Measurements from ENCODE around the gene MMEL1. TPM values are rescaled to one million over a fixed set of nuclear protein-coding genes. Genes with fewer than 3 reads are reported as not detected.

The MMEL1 gene
- total RNA-seq, 1 experiment from 2014 or later, result 4.9 TPM

DNA sequence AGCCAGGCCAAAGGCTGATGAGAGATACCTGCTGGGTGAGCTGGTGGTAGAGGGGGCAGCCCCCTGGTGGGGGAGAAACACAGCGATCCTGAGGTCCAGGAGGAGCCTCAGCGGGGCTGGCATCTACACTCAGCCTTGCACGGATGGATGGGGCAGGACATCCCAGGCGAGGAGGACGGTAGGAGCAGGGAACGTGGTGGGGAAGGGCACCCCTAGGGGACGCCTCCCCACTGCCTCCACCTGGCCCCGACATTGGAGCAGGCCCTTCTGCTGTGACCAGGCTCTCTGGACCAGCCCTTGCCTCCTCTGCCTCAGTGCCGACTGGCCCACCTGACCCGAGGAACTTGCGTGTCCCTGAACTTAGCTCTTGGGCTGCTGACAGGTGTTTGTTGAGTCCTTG, 6.4 kb upstream of the MMEL1 start:
- intact Hi-C loops (cut with micrococcal nuclease; ENCODE audit: unreplicated experiment), result no loop called here

DNA sequence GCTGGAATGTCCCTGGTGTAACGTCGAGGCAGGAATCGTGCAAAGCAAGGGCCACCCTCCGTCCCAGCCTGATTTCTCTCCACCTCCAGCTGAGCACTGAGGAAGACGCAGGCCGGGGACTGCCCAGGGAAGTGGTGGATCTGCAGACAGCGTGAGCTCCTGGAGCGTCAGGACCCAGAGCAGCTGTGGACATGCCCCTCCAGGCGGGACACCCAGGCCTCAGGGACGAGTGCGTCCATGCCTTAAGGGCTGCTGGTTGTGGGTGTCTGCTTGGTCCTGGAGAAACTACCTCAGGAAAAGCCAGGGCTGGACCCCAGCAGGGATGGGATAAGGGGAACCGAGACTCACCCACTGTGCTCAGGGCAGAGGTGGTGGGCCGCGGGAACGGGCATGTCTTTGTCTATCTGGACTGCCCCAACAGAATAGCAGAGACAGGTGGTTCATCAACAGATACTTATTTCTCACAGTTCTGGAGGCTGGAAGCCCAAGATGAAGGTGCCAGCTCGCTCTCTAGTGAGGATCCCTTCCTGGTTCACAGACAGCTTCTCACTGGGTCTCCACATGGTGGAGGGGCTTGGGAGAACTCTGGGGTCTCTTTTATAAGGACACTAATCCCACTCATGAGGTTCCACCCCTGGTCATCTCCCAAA, 5.8 kb upstream of the MMEL1 start:
- Histone ChIP-seq H2AFZ (no peak overlapping the region), H3K36me3 (ENCODE audit: low read depth) (no peaks in the 10 kb centered on the region), H3K4me1 (replicated peaks; ENCODE audit: insufficient read depth) (0 out of 2 replicates have a peak, but pooled peaks cover 5% of the 10 kb centered on the region), H3K4me2 (no peak overlapping the region), H4K20me1 (ENCODE audit: insufficient read depth) (no peaks in the 10 kb centered on the region), H3K4me3 (no peak overlapping the region), H3K9me2 (ENCODE audit: insufficient read depth) (no peaks in the 10 kb centered on the region), H3F3A (ENCODE audit: insufficient read depth, low read depth) (no peaks in the 10 kb centered on the region), H3K27me3 (ENCODE audit: insufficient read depth, low read depth) (peaks cover 22% of the 10 kb centered on the region; the same call in 1 of the 2 replicates), H3K27ac (no peak overlapping the region), H3K79me2 (ENCODE audit: low read depth) (no peaks in the 10 kb centered on the region), H3K9me3 (ENCODE audit: insufficient read depth, low read depth) (0 out of 2 replicates have a peak, but pooled peaks cover 5% of the 10 kb centered on the region)
- TF ChIP-seq, protein P1, sequence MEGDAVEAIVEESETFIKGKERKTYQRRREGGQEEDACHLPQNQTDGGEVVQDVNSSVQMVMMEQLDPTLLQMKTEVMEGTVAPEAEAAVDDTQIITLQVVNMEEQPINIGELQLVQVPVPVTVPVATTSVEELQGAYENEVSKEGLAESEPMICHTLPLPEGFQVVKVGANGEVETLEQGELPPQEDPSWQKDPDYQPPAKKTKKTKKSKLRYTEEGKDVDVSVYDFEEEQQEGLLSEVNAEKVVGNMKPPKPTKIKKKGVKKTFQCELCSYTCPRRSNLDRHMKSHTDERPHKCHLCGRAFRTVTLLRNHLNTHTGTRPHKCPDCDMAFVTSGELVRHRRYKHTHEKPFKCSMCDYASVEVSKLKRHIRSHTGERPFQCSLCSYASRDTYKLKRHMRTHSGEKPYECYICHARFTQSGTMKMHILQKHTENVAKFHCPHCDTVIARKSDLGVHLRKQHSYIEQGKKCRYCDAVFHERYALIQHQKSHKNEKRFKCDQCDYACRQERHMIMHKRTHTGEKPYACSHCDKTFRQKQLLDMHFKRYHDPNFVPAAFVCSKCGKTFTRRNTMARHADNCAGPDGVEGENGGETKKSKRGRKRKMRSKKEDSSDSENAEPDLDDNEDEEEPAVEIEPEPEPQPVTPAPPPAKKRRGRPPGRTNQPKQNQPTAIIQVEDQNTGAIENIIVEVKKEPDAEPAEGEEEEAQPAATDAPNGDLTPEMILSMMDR (conservative IDR thresholded peaks at IDR 0.05), result no peak
- no peak for TF ChIP-seq EZH2 (IDR thresholded peaks at IDR 0.05; ENCODE audit: low read depth)
- CTCF ChIA-PET, result no interaction called here
- DNase-seq, result no peak
- no TSS peak for BruUV-seq (replicated peaks)
- POLR2A ChIA-PET (ENCODE audit: unreplicated experiment), result no interaction called here
- intact Hi-C loops (cut with micrococcal nuclease; ENCODE audit: unreplicated experiment), result no loop called here

More for the DNA sequence above, 6.4 kb upstream of the MMEL1 start:
- no peak overlapping the region for H3K27ac ChIP-seq
- H4K20me1 ChIP-seq (ENCODE audit: insufficient read depth), result no peaks in the 10 kb centered on the region
- 0 out of 2 replicates have a peak, but pooled peaks cover 5% of the 10 kb centered on the region for H3K9me3 ChIP-seq (ENCODE audit: insufficient read depth, low read depth)
- H3F3A ChIP-seq (ENCODE audit: insufficient read depth, low read depth), result no peaks in the 10 kb centered on the region
- no peaks in the 10 kb centered on the region for H3K79me2 ChIP-seq (ENCODE audit: low read depth)
- TF ChIP-seq EZH2 (IDR thresholded peaks at IDR 0.05; ENCODE audit: low read depth), result no peak
- TF ChIP-seq, protein P1 (conservative IDR thresholded peaks at IDR 0.05), result no peak
- ChIA-PET CTCF (no interaction called here), POLR2A (ENCODE audit: unreplicated experiment) (no interaction called here)
- H3K9me2 ChIP-seq (ENCODE audit: insufficient read depth), result no peaks in the 10 kb centered on the region
- H3K4me2 ChIP-seq, result no peak overlapping the region
- no peak for DNase-seq
- no peak overlapping the region for H2AFZ ChIP-seq
- no peak overlapping the region for H3K4me3 ChIP-seq
- H3K27me3 ChIP-seq (ENCODE audit: insufficient read depth, low read depth), result peaks cover 18% of the 10 kb centered on the region; the same call in 1 of the 2 replicates
- 0 out of 2 replicates have a peak, but pooled peaks cover 5% of the 10 kb centered on the region for H3K4me1 ChIP-seq (replicated peaks; ENCODE audit: insufficient read depth)
- H3K36me3 ChIP-seq (ENCODE audit: low read depth), result no peaks in the 10 kb centered on the region
- no TSS peak for BruUV-seq (replicated peaks)

DNA sequence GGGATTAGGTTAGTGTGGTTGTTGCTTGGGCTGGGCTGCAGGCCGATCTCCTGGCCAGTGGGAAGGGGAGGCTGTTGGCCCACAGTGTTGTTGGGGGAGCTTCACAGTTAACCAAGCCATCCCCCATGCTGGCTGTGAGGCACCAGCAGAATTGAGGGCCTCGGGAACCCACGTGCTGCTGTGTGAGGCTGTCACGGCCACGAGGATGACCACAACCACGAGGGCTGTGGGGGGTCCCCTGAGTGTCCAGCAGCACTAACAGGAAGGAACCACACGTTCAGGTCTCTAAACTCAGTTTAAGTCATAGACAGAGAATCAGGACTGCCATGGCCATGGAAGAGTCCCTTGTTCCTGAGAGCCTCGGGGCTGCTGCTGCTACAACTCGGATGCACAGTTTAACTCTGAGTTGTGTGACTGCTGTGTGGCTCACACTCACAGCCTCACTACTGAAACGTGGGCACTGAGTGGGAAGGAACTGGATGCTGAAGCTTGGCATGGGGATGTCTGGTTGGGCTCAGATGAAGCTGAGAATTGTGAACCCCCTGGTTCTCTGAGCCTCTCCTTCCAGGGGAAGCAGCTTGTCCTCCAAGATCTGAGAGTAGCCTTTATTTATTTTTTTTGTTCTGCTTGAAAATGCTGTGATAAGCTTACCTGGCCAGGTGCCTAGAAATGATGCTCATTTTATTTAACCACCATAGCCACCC, 4.8 kb upstream of the MMEL1 start:
- H3K79me2 ChIP-seq (ENCODE audit: low read depth), result no peaks in the 10 kb centered on the region
- no peaks in the 10 kb centered on the region for H3K9me2 ChIP-seq (ENCODE audit: insufficient read depth)
- no peak overlapping the region for H3K4me2 ChIP-seq
- TF ChIP-seq EZH2 (IDR thresholded peaks at IDR 0.05; ENCODE audit: low read depth), result no peak
- TF ChIP-seq, protein P1 (conservative IDR thresholded peaks at IDR 0.05), result no peak
- intact Hi-C loops (cut with micrococcal nuclease; ENCODE audit: unreplicated experiment), result no loop called here
- no peak overlapping the region for H2AFZ ChIP-seq
- no peak overlapping the region for H3K27ac ChIP-seq
- TSS peak; percentile 8 for BruUV-seq (replicated peaks)
- POLR2A ChIA-PET (ENCODE audit: unreplicated experiment), result interaction anchor here (0.5 kb wide), 1 partner anchor 111 kb away, joined by 6 read pairs; the partner anchor contains the start of gene PANK4
- CTCF ChIA-PET, result no interaction called here
- H3K27me3 ChIP-seq (ENCODE audit: insufficient read depth, low read depth), result peaks cover 32% of the 10 kb centered on the region; the same call in 1 of the 2 replicates
- no peak overlapping the region for H3K4me3 ChIP-seq
- H4K20me1 ChIP-seq (ENCODE audit: insufficient read depth), result no peaks in the 10 kb centered on the region
- no peaks in the 10 kb centered on the region for H3K36me3 ChIP-seq (ENCODE audit: low read depth)
- H3F3A ChIP-seq (ENCODE audit: insufficient read depth, low read depth), result no peaks in the 10 kb centered on the region
- 0 out of 2 replicates have a peak, but pooled peaks cover 5% of the 10 kb centered on the region for H3K4me1 ChIP-seq (replicated peaks; ENCODE audit: insufficient read depth)
- H3K9me3 ChIP-seq (ENCODE audit: insufficient read depth, low read depth), result 0 out of 2 replicates have a peak, but pooled peaks cover 5% of the 10 kb centered on the region
- no peak for DNase-seq

Data from PC-9 (cell line).